Smooth muscle cell (in vitro differentiated cells): ENCODE results near the gene AGAP1. TPM values are rescaled to one million over a fixed set of nuclear protein-coding genes. Genes with fewer than 3 reads are reported as not detected.

Experiments
- DNase-seq: peaks from one replicate; lab custom pipeline; 2025; ENCODE audit not compliant: unreplicated experiment; lab: John Stamatoyannopoulos, UW
- H2AFZ ChIP-seq: fragments of 200-600 bp; sonication (generic); 2 replicates; pipeline ENCODE4 v1.6.0; 2016; ENCODE audit warnings: antibody characterized with exemption, low read depth, mild to moderate bottlenecking
- H3F3A ChIP-seq: fragments of 200-600 bp; sonication (generic); 2 replicates; pipeline ENCODE4 v1.6.0; 2017; ENCODE audit warnings: antibody characterized with exemption, low read depth
- H3K27ac ChIP-seq: fragments of 200-600 bp; sonication (generic); 2 replicates; pipeline ENCODE4 v1.5.1; 2016; ENCODE audit warnings: low read depth, mild to moderate bottlenecking
- H3K27me3 ChIP-seq: fragments of 200-600 bp; sonication (generic); 2 replicates; pipeline ENCODE4 v1.6.1; 2016; ENCODE audit warnings: low read depth, mild to moderate bottlenecking
- H3K36me3 ChIP-seq: fragments of 200-600 bp; sonication (generic); 2 replicates; pipeline ENCODE4 v1.5.1; 2016; ENCODE audit warnings: low read depth
- H3K4me1 ChIP-seq: fragments of 200-600 bp; sonication (generic); 2 replicates; pipeline ENCODE4 v1.5.1; 2016; ENCODE audit warnings: low read depth
- H3K4me2 ChIP-seq: fragments of 200-600 bp; sonication (generic); 2 replicates; pipeline ENCODE4 v1.6.0; 2016; ENCODE audit warnings: mild to moderate bottlenecking
- H3K4me3 ChIP-seq: fragments of 200-600 bp; sonication (generic); 2 replicates; pipeline ENCODE4 v1.5.1; 2016; ENCODE audit warnings: mild to moderate bottlenecking
- H3K79me2 ChIP-seq: fragments of 200-600 bp; sonication (generic); 2 replicates; pipeline ENCODE4 v1.6.0; 2016; ENCODE audit warnings: low read depth, mild to moderate bottlenecking
- H3K9ac ChIP-seq: fragments of 200-600 bp; sonication (generic); 2 replicates; pipeline ENCODE4 v1.6.0; 2016; ENCODE audit warnings: low read depth
- H3K9me3 ChIP-seq: fragments of 200-600 bp; sonication (generic); replicated peaks from 2 replicates; pipeline ENCODE4 v1.5.1; 2016; ENCODE audit warnings: low read depth
- H4K20me1 ChIP-seq: fragments of 200-600 bp; sonication (generic); 2 replicates; pipeline ENCODE4 v1.6.0; 2016; ENCODE audit warnings: low read depth
- CTCF ChIP-seq: fragments of 200-600 bp; sonication (generic); IDR thresholded peaks from 2 replicates; pipeline ENCODE4 v1.5.1; 2017; ENCODE audit warnings: borderline replicate concordance, mild to moderate bottlenecking, antibody characterized with exemption; ENCODE audit not compliant: insufficient read depth, poor library complexity, severe bottlenecking
- WGBS: methylation state at CpG from one replicate; pipeline ENCODE4 v1.1.7; 2016; ENCODE audit warnings: low lambda C conversion rate; 5-methylcytosine and 5-hydroxymethylcytosine counted together
- polyA plus RNA-seq: library from polyadenylated mRNA; unstranded; fragments of >200 nt; fragmentation: Nextera tagmentation; extraction: Ambion mirVana; gene quantifications from 2 replicates; pipeline ENCODE4 v1.2.1, GENCODE V29; 2016
- total RNA-seq: library from RNA; depleted of rRNA; stranded (reverse); fragments of >200 nt; gene quantifications from 2 replicates; pipeline ENCODE4 v1.2.3, GENCODE V29; 2014

AGAP1 gene
- total and polyA plus RNA-seq, 2 experiments from 2014 or later, result 3.9 to 9.8 TPM

- no peak for TF ChIP-seq CTCF
- Histone ChIP-seq H3K9me3 (no peaks in the 10 kb centered on the region), H3F3A (no peaks in the 10 kb centered on the region), H3K27ac (no peak overlapping the region), H4K20me1 (peaks cover 98% of the 10 kb centered on the region), H3K4me3 (no peak overlapping the region), H3K27me3 (no peaks in the 10 kb centered on the region), H3K4me2 (no peak overlapping the region), H2AFZ (no peak overlapping the region), H3K79me2 (peaks cover 42% of the 10 kb centered on the region), H3K36me3 (no peaks in the 10 kb centered on the region), H3K4me1 (no peaks in the 10 kb centered on the region), H3K9ac (no peak overlapping the region)
- WGBS, result 100% methylated on average over 2 of the region's 2 CpGs
- no peak for DNase-seq
These were observed 129.9 kb downstream of the AGAP1 start for GRCh38 chr2:235623752-235624151.

GRCh38 chr2:235626658-235627057 is 132.8 kb downstream of the AGAP1 start:
- H3K4me3 ChIP-seq, result no peak overlapping the region
- no peak overlapping the region for H3K4me2 ChIP-seq
- no peaks in the 10 kb centered on the region for H3K4me1 ChIP-seq
- peaks cover 97% of the 10 kb centered on the region for H4K20me1 ChIP-seq
- H3K9me3 ChIP-seq, result no peaks in the 10 kb centered on the region
- TF ChIP-seq CTCF, result no peak
- WGBS, result 95% methylated on average over 5 of the region's 5 CpGs
- H2AFZ ChIP-seq, result no peak overlapping the region
- peaks cover 37% of the 10 kb centered on the region for H3K79me2 ChIP-seq
- no peaks in the 10 kb centered on the region for H3K36me3 ChIP-seq
- no peak overlapping the region for H3K9ac ChIP-seq
- no peaks in the 10 kb centered on the region for H3F3A ChIP-seq
- H3K27me3 ChIP-seq, result no peaks in the 10 kb centered on the region
- no peak overlapping the region for H3K27ac ChIP-seq
- no peak for DNase-seq

- WGBS, result 94% methylated on average over 4 of the region's 4 CpGs
- Histone ChIP-seq H4K20me1 (peaks cover 97% of the 10 kb centered on the region), H3K27me3 (no peaks in the 10 kb centered on the region), H3K79me2 (peaks cover 41% of the 10 kb centered on the region), H3K4me1 (no peaks in the 10 kb centered on the region), H3K27ac (no peak overlapping the region), H3K4me3 (no peak overlapping the region), H3K4me2 (no peak overlapping the region), H3K36me3 (no peaks in the 10 kb centered on the region), H3K9ac (no peak overlapping the region), H3F3A (no peaks in the 10 kb centered on the region), H3K9me3 (no peaks in the 10 kb centered on the region), H2AFZ (no peak overlapping the region)
- no peak for DNase-seq
- TF ChIP-seq CTCF, result no peak
These were observed 133.8 kb downstream of the AGAP1 start for GRCh38 chr2:235627682-235628081.

GRCh38 chr2:235630718-235631296 is 137.0 kb downstream of the AGAP1 start:
- no peak overlapping the region for H3K27ac ChIP-seq
- TF ChIP-seq CTCF, result no peak

More at GRCh38 chr2:235630718-235631296, 137.0 kb downstream of the AGAP1 start:
- Histone ChIP-seq H3K9me3 (no peaks in the 10 kb centered on the region), H3K36me3 (no peaks in the 10 kb centered on the region), H3F3A (no peaks in the 10 kb centered on the region), H3K9ac (no peak overlapping the region), H3K4me3 (no peak overlapping the region), H3K27me3 (no peaks in the 10 kb centered on the region), H3K4me1 (no peaks in the 10 kb centered on the region), H2AFZ (no peak overlapping the region), H4K20me1 (peaks cover 98% of the 10 kb centered on the region), H3K4me2 (no peak overlapping the region), H3K79me2 (peaks cover 31% of the 10 kb centered on the region)
- WGBS, result 80% methylated on average over 21 of the region's 21 CpGs
- no peak for DNase-seq
